Endothelial cell of umbilical vein (primary cell): ENCODE data around the gene PSMB9. TPM values are rescaled to one million over a fixed set of nuclear protein-coding genes. Genes with fewer than 3 reads are reported as not detected.

ENCODE experiments used
- BruUV-seq: library from RNA; stranded (reverse); fragments of 400-500 nt; replicated peaks from 2 replicates; lab custom pipeline; 2021; lab: Mats Ljungman, UMichigan
- CTCF ChIA-PET: fragments of 300-600, 350-600 bp; sonication (Branson Sonifier 250); formaldehyde crosslinking; loops from one replicate; lab custom pipeline; 2021; ENCODE audit warnings: antibody characterized with exemption, inconsistent platforms; lab: Charles Lee
- POLR2A ChIA-PET: fragments of 300-600, 350-600 bp; sonication (Branson Sonifier 250); formaldehyde crosslinking; loops from one replicate; lab custom pipeline; 2021; ENCODE audit warnings: antibody characterized with exemption, inconsistent platforms; lab: Charles Lee
- DNase-seq: peaks from one replicate; pipeline ENCODE4 v3.0.0-alpha.2; 2011; ENCODE audit warnings: low read depth, low spot score
- FAIRE-seq: peaks from 2 replicates; lab custom pipeline; 2011; peaks lifted over from hg19 to GRCh38; lab: Jason Lieb, UNC
- H2AFZ ChIP-seq: 2 replicates; pipeline ENCODE4 v1.6.0; 2012; ENCODE audit warnings: low read depth, low read length, control low read depth, inconsistent platforms
- H3K27ac ChIP-seq: 2 replicates; pipeline ENCODE4 v1.5.1; 2011; ENCODE audit warnings: low read depth, mild to moderate bottlenecking, control low read depth, low read length, moderate library complexity; ENCODE audit not compliant: insufficient read depth
- H3K27me3 ChIP-seq, 2 experiments: 2 replicates each; pipeline versions ENCODE4 v1.6.0 to v1.6.1; 2011; ENCODE audit warnings: low read length in 2 of 2, mixed read lengths in 1 of 2; ENCODE audit not compliant: control insufficient read depth in 2 of 2, insufficient read depth in 2 of 2
- H3K36me3 ChIP-seq, 2 experiments: 2 replicates in 1 of 2; 3 replicates in 1 of 2; pipeline ENCODE4 v1.5.1; 2011; ENCODE audit warnings: low read length in 2 of 2, mild to moderate bottlenecking in 1 of 2, moderate library complexity in 1 of 2; ENCODE audit not compliant: control insufficient read depth in 2 of 2, insufficient read depth in 2 of 2; ENCODE audit errors: extremely low read depth in 1 of 2
- H3K4me1 ChIP-seq: 3 replicates; pipeline ENCODE4 v1.5.1; 2011; ENCODE audit warnings: mild to moderate bottlenecking, low read length; ENCODE audit not compliant: control insufficient read depth, insufficient read depth; ENCODE audit errors: extremely low read depth
- H3K4me2 ChIP-seq: 2 replicates; pipeline ENCODE4 v1.6.1; 2011; ENCODE audit warnings: low read length, control low read depth, mixed read lengths; ENCODE audit not compliant: insufficient read depth
- H3K4me3 ChIP-seq, 3 experiments: fragments of 200-600 bp in 1 of 3; sonication (generic), shearing (Covaris generic) in 1 of 3; replicated peaks in 1 of 3; 2 replicates each; pipeline ENCODE4 v1.5.1; 2011 to 2016; ENCODE audit warnings: control low read depth in 3 of 3, low read length in 3 of 3, mild to moderate bottlenecking in 2 of 3, inconsistent platforms in 1 of 3, low read depth in 1 of 3, moderate library complexity in 1 of 3; ENCODE audit not compliant: insufficient read depth in 1 of 3
- H3K79me2 ChIP-seq: 2 replicates; pipeline ENCODE4 v1.6.0; 2012; ENCODE audit warnings: low read length, inconsistent platforms; ENCODE audit not compliant: control insufficient read depth, insufficient read depth
- H3K9ac ChIP-seq: replicated peaks from 2 replicates; pipeline ENCODE3; 2011; ENCODE audit warnings: low read length, control low read depth; ENCODE audit not compliant: insufficient read depth; ENCODE audit errors: extremely low read depth
- H3K9me1 ChIP-seq: replicated peaks from 3 replicates; pipeline ENCODE4 v1.6.0; 2011; ENCODE audit warnings: mild to moderate bottlenecking, low read length; ENCODE audit not compliant: control insufficient read depth, insufficient read depth; ENCODE audit errors: extremely low read depth
- H3K9me3 ChIP-seq: replicated peaks from 2 replicates; pipeline ENCODE4 v1.5.1; 2012; ENCODE audit warnings: low read length, inconsistent platforms; ENCODE audit not compliant: control insufficient read depth, insufficient read depth
- H4K20me1 ChIP-seq: replicated peaks from 2 replicates; pipeline ENCODE3; 2011; ENCODE audit warnings: mild to moderate bottlenecking, low read length; ENCODE audit not compliant: control insufficient read depth, insufficient read depth; ENCODE audit errors: extremely low read depth
- EZH2 ChIP-seq: IDR thresholded peaks from 2 replicates; pipeline ENCODE4 v1.6.1; 2012; ENCODE audit warnings: borderline replicate concordance, low read depth, mild to moderate bottlenecking, moderate library complexity, low read length, inconsistent platforms; ENCODE audit not compliant: severe bottlenecking
- FOS ChIP-seq: IDR thresholded peaks from 2 replicates; pipeline ENCODE4 v1.6.1; 2011; ENCODE audit warnings: mild to moderate bottlenecking, low read length, moderate library complexity, borderline replicate concordance; ENCODE audit not compliant: insufficient read depth
- GATA2 ChIP-seq: IDR thresholded peaks from 2 replicates; pipeline ENCODE4 v1.7.0; 2011; ENCODE audit warnings: low read depth, mild to moderate bottlenecking, moderate library complexity, mixed read lengths, low read length; ENCODE audit not compliant: insufficient read length, insufficient read depth
- JUN ChIP-seq: IDR thresholded peaks from 2 replicates; pipeline ENCODE4 v1.6.1; 2011; ENCODE audit warnings: borderline replicate concordance, low read depth; ENCODE audit not compliant: insufficient read length, insufficient read depth
- MYC ChIP-seq: IDR thresholded peaks from one replicate; pipeline ENCODE4 v1.6.1; 2011; ENCODE audit warnings: mild to moderate bottlenecking, low read depth, low read length
- POLR2A ChIP-seq: IDR thresholded peaks from 2 replicates; pipeline ENCODE4 v1.6.1; 2012; ENCODE audit warnings: low read depth, mild to moderate bottlenecking, control low read depth, low read length
- POLR2AphosphoS5 ChIP-seq: IDR thresholded peaks from 2 replicates; pipeline ENCODE4 v1.6.1; 2012; ENCODE audit warnings: low read depth, mild to moderate bottlenecking, control low read depth, low read length, moderate library complexity; ENCODE audit not compliant: insufficient read depth
- dilution Hi-C: fragments of 300-500 bp; cut with MboI; formaldehyde crosslinking; loops from one replicate; pipeline ENCODE4 v1.15.0; 2019; ENCODE audit warnings: low sequenced_read_pairs; ENCODE audit not compliant: extremely low pct_ligation_motif_present
- intact Hi-C: fragments of 100-400 bp; cut with micrococcal nuclease; formaldehyde crosslinking; loops from one replicate; pipeline ENCODE4 v1.10.0; 2022
- polyA plus RNA-seq, 4 experiments: library from polyadenylated mRNA; depleted of rRNA in 3 of 4; stranded (reverse) in 3 of 4; unstranded in 1 of 4; fragments of >200 nt; gene quantifications; 2 replicates each; pipeline versions ENCODE4 v1.2.1 to v1.2.3, GENCODE V29; 2011 to 2012; ENCODE audit warnings: missing spikeins in 1 of 4
- total RNA-seq: library from RNA; stranded (reverse); gene quantifications from 2 replicates; pipeline ENCODE4 v1.2.3, GENCODE V29; 2021
- TF ChIP-seq, protein P1 (sequence below), 2 donors: IDR thresholded peaks; 1 replicate in 1 of 2; 2 replicates in 1 of 2; pipeline ENCODE4 v1.5.1; 2011; ENCODE audit warnings: low read length in 2 of 2, mild to moderate bottlenecking in 2 of 2, moderate library complexity in 2 of 2, control low read depth in 1 of 2, inconsistent platforms in 1 of 2, low read depth in 1 of 2; ENCODE audit not compliant: insufficient read depth in 1 of 2; ENCODE audit errors: extremely low read depth in 1 of 2
- TF ChIP-seq, protein P2 (sequence below): IDR thresholded peaks from 2 replicates; pipeline ENCODE4 v1.6.1; 2011; ENCODE audit not compliant: insufficient read depth, insufficient read length

PSMB9 gene
- total and polyA plus RNA-seq, 2 donors (not counting 3 experiments of a cell fraction or from before 2014, with no cell fraction given), result 6.3 TPM

DNA sequence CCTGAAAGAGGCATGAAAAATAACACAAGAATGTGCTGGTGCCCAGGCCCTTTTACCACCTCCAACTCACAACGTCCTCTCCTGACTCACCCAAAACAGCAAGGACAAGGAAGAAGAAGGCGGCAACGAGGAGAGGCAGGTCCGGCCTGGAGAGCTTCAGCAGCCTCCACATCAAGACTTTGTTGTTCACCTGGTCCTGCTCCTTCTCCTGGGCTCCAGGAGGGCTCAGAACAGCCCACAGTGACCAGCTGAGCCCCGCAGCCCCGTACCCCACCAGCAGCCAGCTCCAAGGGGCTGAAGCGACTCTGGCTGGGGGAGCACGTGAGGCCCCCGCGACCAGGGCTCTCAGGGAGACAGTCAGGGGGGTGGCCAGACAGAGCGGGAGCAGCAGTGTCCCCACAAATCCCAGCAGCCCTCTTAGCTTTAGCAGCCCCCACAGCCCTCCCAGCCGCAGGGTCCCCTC lies 16.3 kb upstream of the PSMB9 start:
- H4K20me1 ChIP-seq, result no peaks in the 10 kb centered on the region
- H3K4me2 ChIP-seq, result peak overlapping the region; percentile 83
- intact Hi-C loops (loop anchor here (1.0 to 2.0 kb wide), 3 partner anchors 17 to 147 kb away; partner anchors contain the start of gene PSMB9), dilution Hi-C loops (no loop called here)
- peaks cover 9% of the 10 kb centered on the region for H3K79me2 ChIP-seq
- H3K4me1 ChIP-seq, result peaks cover 7% of the 10 kb centered on the region
- H3K27me3 ChIP-seq, result no peaks in the 10 kb centered on the region
- peak overlapping the region; percentile 82 for H2AFZ ChIP-seq
- H3K36me3 ChIP-seq, result peaks cover 0 to 3% of the 10 kb centered on the region in 2 experiments
- DNase-seq, result no peak
- no peaks in the 10 kb centered on the region for H3K9me1 ChIP-seq
- POLR2A ChIA-PET, result interaction anchor here (0.5 to 1.9 kb wide), 4 partner anchors 16 to 134 kb away, joined by 3 to 16 read pairs (median 10); partner anchors contain the start of genes BRD2, PSMB9 and TAP1
- no peaks in the 10 kb centered on the region for H3K9me3 ChIP-seq
- FAIRE-seq, result no peak
- H3K9ac ChIP-seq, result peak overlapping the region; percentile 73
- H3K27ac ChIP-seq, result peak overlapping the region; percentile 23
- BruUV-seq, result no TSS peak
- CTCF ChIA-PET, result interaction anchor here (0.9 to 11.0 kb wide), 25 partner anchors 11 to 593 kb away, joined by 3 to 397 read pairs (median 11); partner anchors contain the start of genes HLA-DMA, PSMB9 and TAP1
- peak overlapping the region; percentile 30 to 89 (median 70) for H3K4me3 ChIP-seq
- TF ChIP-seq, protein P1, sequence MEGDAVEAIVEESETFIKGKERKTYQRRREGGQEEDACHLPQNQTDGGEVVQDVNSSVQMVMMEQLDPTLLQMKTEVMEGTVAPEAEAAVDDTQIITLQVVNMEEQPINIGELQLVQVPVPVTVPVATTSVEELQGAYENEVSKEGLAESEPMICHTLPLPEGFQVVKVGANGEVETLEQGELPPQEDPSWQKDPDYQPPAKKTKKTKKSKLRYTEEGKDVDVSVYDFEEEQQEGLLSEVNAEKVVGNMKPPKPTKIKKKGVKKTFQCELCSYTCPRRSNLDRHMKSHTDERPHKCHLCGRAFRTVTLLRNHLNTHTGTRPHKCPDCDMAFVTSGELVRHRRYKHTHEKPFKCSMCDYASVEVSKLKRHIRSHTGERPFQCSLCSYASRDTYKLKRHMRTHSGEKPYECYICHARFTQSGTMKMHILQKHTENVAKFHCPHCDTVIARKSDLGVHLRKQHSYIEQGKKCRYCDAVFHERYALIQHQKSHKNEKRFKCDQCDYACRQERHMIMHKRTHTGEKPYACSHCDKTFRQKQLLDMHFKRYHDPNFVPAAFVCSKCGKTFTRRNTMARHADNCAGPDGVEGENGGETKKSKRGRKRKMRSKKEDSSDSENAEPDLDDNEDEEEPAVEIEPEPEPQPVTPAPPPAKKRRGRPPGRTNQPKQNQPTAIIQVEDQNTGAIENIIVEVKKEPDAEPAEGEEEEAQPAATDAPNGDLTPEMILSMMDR (IDR thresholded peaks at IDR 0.05; ENCODE audit: extremely low read depth in 1 of 2, insufficient read depth in 1 of 2, low read depth in 1 of 2, low read length in 2 of 2), result no peak
- TF ChIP-seq, protein P2, sequence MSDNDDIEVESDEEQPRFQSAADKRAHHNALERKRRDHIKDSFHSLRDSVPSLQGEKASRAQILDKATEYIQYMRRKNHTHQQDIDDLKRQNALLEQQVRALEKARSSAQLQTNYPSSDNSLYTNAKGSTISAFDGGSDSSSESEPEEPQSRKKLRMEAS, result no peak
- TF ChIP-seq POLR2A, result no peak
- no peak for TF ChIP-seq POLR2AphosphoS5
- no peak for TF ChIP-seq EZH2
- no peak for TF ChIP-seq FOS
- no peak for TF ChIP-seq MYC
- no peak for TF ChIP-seq GATA2
- TF ChIP-seq JUN, result no peak
